NCI-H187 treated with DMSO at 0.1 percent for 48 hours (cell line): ENCODE data around the gene PTPRN.
A peak's percentile ranks its signal among the peaks of the same experiment; 100 is the strongest.
"Not testable (repeated sequence)": the region's sequence is repeated elsewhere in the genome, so short reads cannot be mapped to it uniquely, and the experiment has no call there.

ENCODE experiments used
- DNase-seq: peaks from one replicate; lab custom pipeline; 2025; lab: John Stamatoyannopoulos, UW

Gene PTPRN

GRCh38 chr2:219287580-219288265 lies 21.5 kb downstream of the PTPRN start:
- no peak for DNase-seq

GRCh38 chr2:219287116-219287440 lies 22.1 kb downstream of the PTPRN start:
- not testable (repeated sequence) for DNase-seq

- no peak for DNase-seq
These were observed 22.6 kb downstream of the PTPRN start for GRCh38 chr2:219286436-219287115.

DNA sequence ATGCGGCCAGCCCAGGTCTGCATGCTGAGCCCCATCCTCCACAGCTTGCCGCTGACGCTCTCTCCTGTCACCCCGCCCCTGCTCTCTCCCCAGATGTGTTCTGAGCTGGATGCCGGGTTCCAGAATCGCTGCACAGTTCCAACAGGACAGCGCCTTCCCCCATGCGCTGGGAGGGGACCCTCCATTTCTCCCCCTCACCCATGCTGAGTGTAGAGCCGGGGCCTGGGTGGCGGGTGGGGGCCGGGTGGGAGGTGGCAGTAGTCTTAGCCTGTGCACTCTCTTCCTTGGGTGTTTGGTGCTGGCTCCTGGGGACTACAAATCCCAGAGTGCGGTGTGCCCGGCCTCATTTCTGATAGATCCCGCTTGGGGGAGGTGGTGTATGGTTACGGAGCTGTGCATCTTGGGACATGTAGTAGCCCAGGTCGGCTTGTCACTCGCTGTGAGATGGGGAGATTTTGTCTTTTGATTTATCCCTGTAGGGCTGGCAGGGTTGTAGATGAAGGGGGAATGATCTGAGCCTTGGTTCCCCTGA lies 23.2 kb downstream of the PTPRN start:
- no peak for DNase-seq

GRCh38 chr2:219285373-219285735 lies 23.8 kb downstream of the PTPRN start:
- DNase-seq, result no peak

- no peak for DNase-seq
These were observed 24.5 kb downstream of the PTPRN start for GRCh38 chr2:219284501-219285372.

DNA sequence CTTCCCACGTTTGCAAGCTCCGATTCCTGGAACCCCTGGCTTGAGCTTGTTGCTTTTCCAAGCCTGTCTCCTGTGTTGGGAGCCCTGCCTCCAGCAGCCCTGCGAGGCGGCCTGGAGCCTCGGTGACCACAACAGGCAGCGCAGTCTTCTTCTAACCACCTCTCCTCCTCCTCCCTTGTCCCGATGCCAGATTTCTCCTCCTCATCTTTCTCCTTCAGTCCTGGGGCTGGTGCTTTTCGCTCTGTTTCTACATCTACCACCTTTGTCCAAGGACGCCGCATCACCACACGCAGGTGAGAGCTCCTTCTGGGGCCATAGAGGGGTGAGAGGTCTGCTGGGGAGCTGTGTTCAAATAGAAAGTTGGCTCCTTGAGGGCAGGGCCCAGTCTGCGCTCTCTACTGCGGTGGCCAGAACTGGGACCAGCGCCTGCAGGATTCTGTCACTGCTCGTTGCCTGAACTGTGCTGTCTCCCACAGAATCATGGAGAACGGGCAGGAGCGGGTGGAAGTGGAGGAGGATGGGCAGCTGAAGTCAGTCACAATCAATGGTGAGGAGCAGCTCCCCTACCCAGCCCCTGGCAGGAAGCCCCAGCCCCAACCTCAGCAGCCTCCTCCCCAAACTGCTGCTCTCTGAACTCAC lies 26.1 kb downstream of the PTPRN start:
- no peak for DNase-seq

DNA sequence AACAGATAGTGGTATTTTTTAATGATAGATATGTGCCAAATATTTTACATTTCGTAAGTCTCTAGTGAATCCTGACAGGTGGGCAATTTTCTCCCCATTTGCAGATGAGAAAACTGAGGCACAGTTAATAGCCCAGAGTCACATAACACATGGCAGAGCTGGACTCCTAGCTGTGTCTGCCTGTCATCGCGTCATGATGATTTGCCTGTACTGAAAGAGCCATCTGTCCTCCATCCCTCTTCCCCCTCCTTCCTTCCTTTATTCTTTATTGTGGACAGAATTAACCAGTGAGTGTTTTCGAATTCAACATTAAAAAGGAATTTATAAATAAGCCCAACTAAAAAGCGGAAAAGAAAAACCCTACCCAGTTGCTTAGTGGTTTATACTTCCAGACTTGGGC lies 26.8 kb downstream of the PTPRN start:
- DNase-seq, result no peak

- no peak for DNase-seq
These were observed 27.6 kb downstream of the PTPRN start for GRCh38 chr2:219281588-219281987.

- no peak for DNase-seq
These were observed 28.6 kb downstream of the PTPRN start for GRCh38 chr2:219280651-219281050.

DNA sequence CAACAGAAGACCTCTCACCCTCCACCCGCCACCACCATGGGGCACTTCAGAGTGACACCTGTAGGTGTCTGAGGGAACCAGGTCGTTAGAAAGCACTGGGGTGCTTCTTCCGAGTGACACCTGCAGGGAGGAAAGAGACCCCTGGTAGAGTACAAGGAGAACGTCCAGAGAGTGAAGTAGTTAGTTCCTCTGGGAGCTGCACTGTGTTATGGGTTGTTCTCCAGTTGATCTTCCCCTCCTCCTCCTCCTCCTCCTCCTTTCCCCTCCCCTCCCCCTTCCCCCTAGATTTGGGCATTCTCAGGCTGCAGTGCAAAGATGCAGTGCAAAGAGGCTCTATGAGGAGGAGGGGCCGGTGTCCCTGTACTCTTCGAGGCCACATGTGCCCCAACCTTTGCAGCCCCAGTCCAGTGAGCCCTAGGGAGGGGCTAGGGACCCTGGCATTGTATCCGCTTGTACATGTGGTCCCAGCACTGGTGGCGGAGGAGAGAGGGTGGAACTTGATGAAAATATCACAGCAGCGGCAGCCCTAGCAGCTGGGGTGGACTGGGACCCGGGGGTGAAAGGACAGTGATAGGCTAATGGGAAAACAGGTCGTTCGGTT lies 29.2 kb downstream of the PTPRN start:
- no peak for DNase-seq

- peak; percentile 63 for DNase-seq
These were observed 29.9 kb downstream of the PTPRN start, which contains the start of gene DNAJB2 for GRCh38 chr2:219279151-219279915. Gene DNAJB2 (plus strand): TSS chr2:219279366. CDS start chr2:219279834, 468 bp downstream.

GRCh38 chr2:219278655-219279150 lies 30.5 kb downstream of the PTPRN start:
- no peak for DNase-seq

- DNase-seq, result peak; percentile 33
These were observed 31.2 kb downstream of the PTPRN start for GRCh38 chr2:219277703-219278654.

GRCh38 chr2:219274361-219274921 lies 34.8 kb downstream of the PTPRN start:
- DNase-seq, result no peak

- DNase-seq, result no peak
These were observed 35.3 kb downstream of the PTPRN start for GRCh38 chr2:219273937-219274336.

GRCh38 chr2:219272995-219273394 lies 36.2 kb downstream of the PTPRN start:
- DNase-seq, result no peak

DNA sequence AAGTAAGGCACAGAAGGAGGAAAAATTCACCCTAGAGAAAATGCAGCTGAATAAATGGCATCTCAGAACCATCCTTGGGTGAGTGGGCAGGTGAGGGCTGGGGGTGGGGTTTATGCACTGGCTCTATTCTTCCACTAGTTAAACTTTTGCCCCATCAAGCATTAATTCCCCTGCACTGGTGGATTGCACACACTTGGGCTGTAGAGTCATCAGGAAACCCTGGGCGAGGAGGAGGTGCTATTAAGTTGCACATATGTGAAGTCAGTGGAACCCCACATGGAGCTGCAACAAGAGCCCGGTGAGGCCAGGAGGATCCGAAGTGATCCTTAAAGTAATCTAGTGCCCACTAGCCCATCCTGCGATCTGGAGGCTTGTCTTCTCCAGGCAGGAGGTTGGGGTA lies 36.8 kb downstream of the PTPRN start:
- no peak for DNase-seq

- DNase-seq, result no peak
These were observed 38.2 kb downstream of the PTPRN start for GRCh38 chr2:219271021-219271420.
